HepG2 (cell line): ENCODE measurements around the gene NUAK1. TPM values are rescaled to one million over a fixed set of nuclear protein-coding genes. Genes with fewer than 3 reads are reported as not detected.

Experiments
- ATAC-seq: fragments of 200-7000 bp; cut with Tn5 transposase; 3 replicates; pipeline ENCODE4 v1.9.1; 2020; ENCODE audit warnings: mild to moderate bottlenecking, moderate library complexity
- BruUV-seq: library from RNA; stranded (reverse); fragments of 400-500 nt; replicated peaks from 2 replicates; lab custom pipeline; 2021; lab: Mats Ljungman, UMichigan
- CTCF ChIA-PET: fragments of 300-600 bp; formaldehyde crosslinking; extraction: SDS; loops from one replicate; lab custom pipeline; 2021; ENCODE audit warnings: low total read pairs, inconsistent platforms, low intra/inter-chr PET ratio; lab: Yijun Ruan, JAX
- POLR2A ChIA-PET: fragments of 350-600 bp; sonication (Branson Sonifier 250); formaldehyde crosslinking; loops from one replicate; lab custom pipeline; 2020; ENCODE audit warnings: antibody characterized with exemption, inconsistent platforms; lab: Yijun Ruan, JAX
- DNase-seq: peaks from one replicate; pipeline ENCODE4 v3.0.0-alpha.2; 2015; ENCODE audit warnings: low spot score
- FAIRE-seq: peaks from 3 replicates; lab custom pipeline; 2011; peaks lifted over from hg19 to GRCh38; lab: Jason Lieb, UNC
- H2AFZ ChIP-seq: one replicate; pipeline ENCODE4 v1.6.1; 2011; ENCODE audit warnings: low read length, inconsistent platforms
- H3K27ac ChIP-seq: fragments of 300-600 bp; 3 replicates; pipeline ENCODE4 v1.8.0; 2011; ENCODE audit warnings: mixed run types, mild to moderate bottlenecking, mixed read lengths, low read length, inconsistent platforms; ENCODE audit not compliant: insufficient read depth; ENCODE audit errors: extremely low read length
- H3K27me3 ChIP-seq, 2 experiments: fragments of 200-600 bp in 1 of 2; 2 replicates in 1 of 2; 3 replicates in 1 of 2; pipeline versions ENCODE4 v1.6.0 to v1.8.0; 2011; ENCODE audit warnings: low read length in 2 of 2, mild to moderate bottlenecking in 2 of 2, moderate library complexity in 2 of 2, inconsistent platforms in 1 of 2; ENCODE audit not compliant: insufficient read depth in 2 of 2, control insufficient read depth in 1 of 2
- H3K36me3 ChIP-seq, 2 experiments: fragments of 200-600 bp in 1 of 2; replicated peaks in 1 of 2; 2 replicates in 1 of 2; 3 replicates in 1 of 2; pipeline versions ENCODE4 v1.5.1 to v1.8.0; 2011; ENCODE audit warnings: low read length in 2 of 2, inconsistent platforms in 1 of 2; ENCODE audit not compliant: insufficient read depth in 2 of 2, control insufficient read depth in 1 of 2
- H3K4me1 ChIP-seq: 2 replicates; pipeline ENCODE4 v1.5.1; 2012; ENCODE audit warnings: low read length, inconsistent platforms; ENCODE audit not compliant: insufficient read depth
- H3K4me2 ChIP-seq: 2 replicates; pipeline ENCODE4 v1.6.0; 2011; ENCODE audit warnings: low read depth, low read length, inconsistent platforms
- H3K4me3 ChIP-seq, 3 experiments: fragments of 200-600 bp in 1 of 3; sonication (generic), shearing (Covaris generic) in 1 of 3; replicated peaks in 1 of 3; 2 replicates each; pipeline ENCODE4 v1.5.1; 2011 to 2016; ENCODE audit warnings: low read length in 3 of 3, inconsistent platforms in 2 of 3, low read depth in 2 of 3, mild to moderate bottlenecking in 2 of 3, control low read depth in 1 of 3, mixed read lengths in 1 of 3; ENCODE audit not compliant: insufficient read depth in 1 of 3
- H3K79me2 ChIP-seq: one replicate; pipeline ENCODE4 v1.6.1; 2011; ENCODE audit warnings: low read length, inconsistent platforms; ENCODE audit not compliant: insufficient read depth
- H3K9ac ChIP-seq: 2 replicates; pipeline ENCODE4 v1.6.0; 2011; ENCODE audit warnings: mild to moderate bottlenecking, low read depth, low read length, inconsistent platforms; ENCODE audit not compliant: insufficient read depth
- H3K9me3 ChIP-seq: 2 replicates; pipeline ENCODE4 v1.5.1; 2012; ENCODE audit warnings: mild to moderate bottlenecking, low read length
- H4K20me1 ChIP-seq: 2 replicates; pipeline ENCODE4 v1.6.0; 2011; ENCODE audit warnings: inconsistent platforms, mild to moderate bottlenecking, low read length, moderate library complexity; ENCODE audit not compliant: insufficient read depth
- FOXA1 ChIP-seq, 2 experiments: fragments of 450-650 bp in 1 of 2; sonication (generic) in 1 of 2; formaldehyde crosslinking in 1 of 2; IDR thresholded peaks; 2 replicates each; pipeline versions ENCODE4 v1.4.0 to v1.6.1; 2016 to 2020; ENCODE audit warnings: missing genetic modification reagents in 1 of 2
- FOXP1 ChIP-seq, 2 experiments: fragments of 450-650 bp in 1 of 2; IDR thresholded peaks; 2 replicates each; pipeline ENCODE4 v1.6.1; 2017 to 2018; ENCODE audit warnings: antibody characterized with exemption in 1 of 2
- NR2F2 ChIP-seq: IDR thresholded peaks from 2 replicates; pipeline ENCODE4 v1.6.1; 2012; ENCODE audit warnings: low read depth, inconsistent platforms, borderline replicate concordance
- NRL ChIP-seq: sonication (generic); formaldehyde crosslinking; IDR thresholded peaks from 2 replicates; pipeline ENCODE4 v1.5.0; 2020; ENCODE audit warnings: missing genetic modification reagents, mild to moderate bottlenecking, moderate library complexity, borderline replicate concordance
- SIX4 ChIP-seq: sonication (generic); formaldehyde crosslinking; IDR thresholded peaks from 2 replicates; pipeline ENCODE4 v1.4.0; 2020; ENCODE audit warnings: missing genetic modification reagents
- SOX6 ChIP-seq, 2 experiments: fragments of 450-650 bp in 1 of 2; sonication (generic) in 1 of 2; formaldehyde crosslinking in 1 of 2; IDR thresholded peaks; 2 replicates each; pipeline versions ENCODE4 v1.4.0 to v1.6.1; 2017 to 2020; ENCODE audit warnings: antibody characterized with exemption in 1 of 2, mild to moderate bottlenecking in 1 of 2, missing genetic modification reagents in 1 of 2
- TBX2 ChIP-seq: sonication (generic); formaldehyde crosslinking; IDR thresholded peaks from 2 replicates; pipeline ENCODE4 v1.5.0; 2020; ENCODE audit warnings: missing genetic modification reagents, mild to moderate bottlenecking, borderline replicate concordance
- ZFY ChIP-seq: sonication (generic); formaldehyde crosslinking; IDR thresholded peaks from 2 replicates; pipeline ENCODE4 v1.4.0; 2020; ENCODE audit warnings: missing genetic modification reagents
- ZNF331 ChIP-seq: sonication (generic); formaldehyde crosslinking; IDR thresholded peaks from 2 replicates; pipeline ENCODE4 v1.4.0; 2020; ENCODE audit warnings: missing genetic modification reagents
- WGBS: methylation state at CpG from one replicate; pipeline ENCODE4 v1.1.6; 2017; ENCODE audit warnings: low lambda C conversion rate; 5-methylcytosine and 5-hydroxymethylcytosine counted together
- in situ Hi-C: cut with HindIII; loops from 2 replicates; pipeline ENCODE4 v1.10.0; 2017; ENCODE audit warnings: low pct_unique_long_range_greater_than_20kb; ENCODE audit not compliant: extremely low pct_ligation_motif_present
- intact Hi-C: fragments of 100-400 bp; cut with micrococcal nuclease; formaldehyde crosslinking; loops from one replicate; pipeline ENCODE4 v1.10.0; 2022; ENCODE audit not compliant: unreplicated experiment
- polyA plus RNA-seq, 8 experiments: library from polyadenylated mRNA; depleted of rRNA in 3 of 8; stranded (reverse) in 7 of 8; unstranded in 1 of 8; fragments of >200 nt; fragmentation: Illumina TruSeq in 4 of 8; extraction: Trizol in 4 of 8; gene quantifications; 2 replicates each; pipeline versions ENCODE4 v1.2.1 to v1.2.3, GENCODE V29; 2011 to 2016; ENCODE audit warnings: low read depth in 4 of 8, missing spikeins in 1 of 8, mixed read lengths in 1 of 8; ENCODE audit not compliant: insufficient read depth in 1 of 8
- total RNA-seq, 5 experiments: library from RNA; depleted of rRNA; stranded (reverse); fragments of >200 nt; fragmentation: Illumina TruSeq; extraction: Trizol; gene quantifications; 2 replicates each; pipeline ENCODE4 v1.2.3, GENCODE V29; 2016; ENCODE audit warnings: low read depth in 1 of 5
- TF ChIP-seq, protein P1 (sequence below): sonication (generic); formaldehyde crosslinking; IDR thresholded peaks from 2 replicates; pipeline ENCODE4 v1.5.0; 2020; ENCODE audit warnings: mild to moderate bottlenecking, missing genetic modification reagents, moderate library complexity
- TF ChIP-seq, protein P2 (sequence below): sonication (generic); formaldehyde crosslinking; IDR thresholded peaks from 2 replicates; pipeline ENCODE4 v1.5.1; 2020; ENCODE audit warnings: mild to moderate bottlenecking, missing genetic modification reagents
- TF ChIP-seq, protein P3 (sequence below): sonication (generic); formaldehyde crosslinking; IDR thresholded peaks from 2 replicates; pipeline ENCODE4 v1.4.0; 2020; ENCODE audit warnings: missing genetic modification reagents

Gene NUAK1
- total and polyA plus RNA-seq, 2 of the 13 experiments (the other 11 are each of a cell fraction or from before 2014, with no cell fraction given) = 1.7 to 1.9 TPM

DNA sequence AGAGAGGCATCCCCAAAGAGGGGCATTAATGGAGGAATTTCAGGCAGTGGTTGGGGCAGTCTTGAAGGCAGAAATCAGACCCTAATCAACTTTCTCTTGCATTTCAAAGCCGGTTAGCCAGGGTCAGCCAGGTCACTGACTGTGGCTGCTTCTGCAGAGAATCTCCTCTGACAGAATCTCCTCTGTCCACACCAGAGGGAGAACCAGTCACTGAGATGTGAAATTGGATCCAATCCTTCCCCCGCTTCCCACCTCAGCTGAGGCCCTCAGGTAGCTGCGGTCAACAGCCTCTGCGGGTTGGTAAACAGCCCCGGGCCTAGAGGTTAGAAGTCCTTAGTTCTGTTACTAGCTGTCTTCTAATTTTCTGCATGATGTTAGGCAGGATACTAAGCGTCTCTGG is 39.8 kb upstream of the NUAK1 start:
- ChIA-PET POLR2A (no interaction called here), CTCF (no interaction called here)
- Histone ChIP-seq H3K9ac (no peak overlapping the region), H2AFZ (no peak overlapping the region), H3K4me3 (no peak overlapping the region), H3K79me2 (no peaks in the 10 kb centered on the region), H3K9me3 (no peaks in the 10 kb centered on the region), H3K36me3 (no peaks in the 10 kb centered on the region), H3K27me3 (no peaks in the 10 kb centered on the region), H3K4me1 (peaks cover 28% of the 10 kb centered on the region), H3K4me2 (peak overlapping the region; percentile 63), H4K20me1 (no peaks in the 10 kb centered on the region), H3K27ac (peak overlapping the region; percentile 42)
- in situ Hi-C loops = no loop called here
- no TSS peak for BruUV-seq
- 0 out of 2 replicates have a peak, but pooled peaks have one; percentile 2 for TF ChIP-seq ZFY
- TF ChIP-seq, protein P1, sequence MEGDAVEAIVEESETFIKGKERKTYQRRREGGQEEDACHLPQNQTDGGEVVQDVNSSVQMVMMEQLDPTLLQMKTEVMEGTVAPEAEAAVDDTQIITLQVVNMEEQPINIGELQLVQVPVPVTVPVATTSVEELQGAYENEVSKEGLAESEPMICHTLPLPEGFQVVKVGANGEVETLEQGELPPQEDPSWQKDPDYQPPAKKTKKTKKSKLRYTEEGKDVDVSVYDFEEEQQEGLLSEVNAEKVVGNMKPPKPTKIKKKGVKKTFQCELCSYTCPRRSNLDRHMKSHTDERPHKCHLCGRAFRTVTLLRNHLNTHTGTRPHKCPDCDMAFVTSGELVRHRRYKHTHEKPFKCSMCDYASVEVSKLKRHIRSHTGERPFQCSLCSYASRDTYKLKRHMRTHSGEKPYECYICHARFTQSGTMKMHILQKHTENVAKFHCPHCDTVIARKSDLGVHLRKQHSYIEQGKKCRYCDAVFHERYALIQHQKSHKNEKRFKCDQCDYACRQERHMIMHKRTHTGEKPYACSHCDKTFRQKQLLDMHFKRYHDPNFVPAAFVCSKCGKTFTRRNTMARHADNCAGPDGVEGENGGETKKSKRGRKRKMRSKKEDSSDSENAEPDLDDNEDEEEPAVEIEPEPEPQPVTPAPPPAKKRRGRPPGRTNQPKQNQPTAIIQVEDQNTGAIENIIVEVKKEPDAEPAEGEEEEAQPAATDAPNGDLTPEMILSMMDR = no peak
- TF ChIP-seq FOXP1 (IDR thresholded peaks at IDR 0.05) = no peak
- TF ChIP-seq FOXP1 (CRISPR knock-in tag; IDR thresholded peaks at IDR 0.05) = peak; percentile 61; the same call in 1 of the 2 replicates
- TF ChIP-seq TBX2 (CRISPR knock-in tag) = peak; percentile 19; the same call in 1 of the 2 replicates
- TF ChIP-seq SOX6 (IDR thresholded peaks at IDR 0.05) = no peak
- TF ChIP-seq SOX6 (CRISPR knock-in tag; IDR thresholded peaks at IDR 0.05) = peak; percentile 18; the same call in 1 of the 2 replicates
- TF ChIP-seq, protein P2, sequence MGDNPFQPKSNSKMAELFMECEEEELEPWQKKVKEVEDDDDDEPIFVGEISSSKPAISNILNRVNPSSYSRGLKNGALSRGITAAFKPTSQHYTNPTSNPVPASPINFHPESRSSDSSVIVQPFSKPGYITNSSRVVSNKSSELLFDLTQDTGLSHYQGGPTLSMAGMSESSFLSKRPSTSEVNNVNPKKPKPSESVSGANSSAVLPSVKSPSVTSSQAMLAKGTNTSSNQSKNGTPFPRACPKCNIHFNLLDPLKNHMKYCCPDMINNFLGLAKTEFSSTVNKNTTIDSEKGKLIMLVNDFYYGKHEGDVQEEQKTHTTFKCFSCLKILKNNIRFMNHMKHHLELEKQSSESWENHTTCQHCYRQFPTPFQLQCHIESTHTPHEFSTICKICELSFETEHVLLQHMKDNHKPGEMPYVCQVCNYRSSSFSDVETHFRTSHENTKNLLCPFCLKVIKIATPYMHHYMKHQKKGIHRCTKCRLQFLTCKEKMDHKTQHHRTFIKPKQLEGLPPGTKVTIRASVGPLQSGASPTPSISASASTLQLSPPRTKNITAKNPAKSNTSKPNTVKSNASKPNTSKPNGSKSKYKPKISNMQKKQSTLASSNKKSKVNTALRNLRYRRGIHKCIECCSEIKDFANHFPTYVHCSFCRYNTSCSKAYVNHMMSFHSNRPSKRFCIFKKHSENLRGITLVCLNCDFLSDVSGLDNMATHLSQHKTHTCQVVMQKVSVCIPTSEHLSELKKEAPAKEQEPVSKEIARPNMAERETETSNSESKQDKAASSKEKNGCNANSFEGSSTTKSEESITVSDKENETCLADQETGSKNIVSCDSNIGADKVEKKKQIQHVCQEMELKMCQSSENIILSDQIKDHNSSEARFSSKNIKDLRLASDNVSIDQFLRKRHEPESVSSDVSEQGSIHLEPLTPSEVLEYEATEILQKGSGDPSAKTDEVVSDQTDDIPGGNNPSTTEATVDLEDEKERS (CRISPR knock-in tag) = no peak
- no peak for TF ChIP-seq NRL (CRISPR knock-in tag)
- no peak for TF ChIP-seq FOXA1 (IDR thresholded peaks at IDR 0.05)
- TF ChIP-seq FOXA1 (CRISPR knock-in tag; IDR thresholded peaks at IDR 0.05) = 0 out of 2 replicates have a peak, but pooled peaks have one; percentile 39
- 0 out of 2 replicates have a peak, but pooled peaks have one; percentile 4 for TF ChIP-seq ZNF331 (CRISPR knock-in tag)
- TF ChIP-seq, protein P3, sequence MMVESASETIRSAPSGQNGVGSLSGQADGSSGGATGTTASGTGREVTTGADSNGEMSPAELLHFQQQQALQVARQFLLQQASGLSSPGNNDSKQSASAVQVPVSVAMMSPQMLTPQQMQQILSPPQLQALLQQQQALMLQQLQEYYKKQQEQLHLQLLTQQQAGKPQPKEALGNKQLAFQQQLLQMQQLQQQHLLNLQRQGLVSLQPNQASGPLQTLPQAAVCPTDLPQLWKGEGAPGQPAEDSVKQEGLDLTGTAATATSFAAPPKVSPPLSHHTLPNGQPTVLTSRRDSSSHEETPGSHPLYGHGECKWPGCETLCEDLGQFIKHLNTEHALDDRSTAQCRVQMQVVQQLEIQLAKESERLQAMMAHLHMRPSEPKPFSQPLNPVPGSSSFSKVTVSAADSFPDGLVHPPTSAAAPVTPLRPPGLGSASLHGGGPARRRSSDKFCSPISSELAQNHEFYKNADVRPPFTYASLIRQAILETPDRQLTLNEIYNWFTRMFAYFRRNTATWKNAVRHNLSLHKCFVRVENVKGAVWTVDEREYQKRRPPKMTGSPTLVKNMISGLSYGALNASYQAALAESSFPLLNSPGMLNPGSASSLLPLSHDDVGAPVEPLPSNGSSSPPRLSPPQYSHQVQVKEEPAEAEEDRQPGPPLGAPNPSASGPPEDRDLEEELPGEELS = peak; percentile 54; the same call in 1 of the 2 replicates
- peak; percentile 64; the same call in 1 of the 2 replicates for TF ChIP-seq SIX4
- TF ChIP-seq NR2F2 = 0 out of 2 replicates have a peak, but pooled peaks have one; percentile 7
- WGBS = 0% methylated on average over 4 of the region's 6 CpGs
- no peak for DNase-seq
- intact Hi-C loops = no loop called here
- no peak for FAIRE-seq
- ATAC-seq = peak; percentile 81
